NCI-H510A treated with DMSO at 0.1 percent for 48 hours (cell line): ENCODE results near the gene RFX8.
"Not testable (repeated sequence)": the region's sequence is repeated elsewhere in the genome, so short reads cannot be mapped to it uniquely, and the experiment has no call there.

Source experiments
- DNase-seq: peaks from one replicate; lab custom pipeline; 2025; lab: John Stamatoyannopoulos, UW

Gene RFX8

GRCh38 chr2:101486258-101486701, 11.4 kb upstream of the RFX8 start:
- no peak for DNase-seq

GRCh38 chr2:101485856-101486255, 10.9 kb upstream of the RFX8 start:
- no peak for DNase-seq

GRCh38 chr2:101480764-101481163, 5.9 kb upstream of the RFX8 start:
- DNase-seq: no peak

- DNase-seq: peak; percentile 68
These were observed 4.9 kb upstream of the RFX8 start for GRCh38 chr2:101479810-101480209.

- peak; percentile 80 for DNase-seq
These were observed 4.4 kb upstream of the RFX8 start for GRCh38 chr2:101479328-101479727.

- no peak for DNase-seq
These were observed 3.5 kb upstream of the RFX8 start for GRCh38 chr2:101478181-101479001.

GRCh38 chr2:101477556-101477955, 2.6 kb upstream of the RFX8 start:
- DNase-seq: no peak

GRCh38 chr2:101476605-101477208, 1.8 kb upstream of the RFX8 start:
- DNase-seq: no peak

GRCh38 chr2:101473911-101474701, 806 bp downstream of the RFX8 start:
- peak; percentile 17 for DNase-seq

- no peak for DNase-seq
These were observed 1.4 kb downstream of the RFX8 start for GRCh38 chr2:101473591-101473910.

GRCh38 chr2:101469863-101470262, 5.0 kb downstream of the RFX8 start:
- DNase-seq: no peak

- DNase-seq: no peak
These were observed 7.6 kb downstream of the RFX8 start for GRCh38 chr2:101467306-101467705.

GRCh38 chr2:101466426-101466825, 8.5 kb downstream of the RFX8 start:
- no peak for DNase-seq

GRCh38 chr2:101464841-101465240, 10.1 kb downstream of the RFX8 start:
- no peak for DNase-seq

- no peak for DNase-seq
These were observed 10.8 kb downstream of the RFX8 start for GRCh38 chr2:101463911-101464641.

- no peak for DNase-seq
These were observed 11.5 kb downstream of the RFX8 start for GRCh38 chr2:101463421-101463820.

- DNase-seq: no peak
These were observed 13.5 kb downstream of the RFX8 start for GRCh38 chr2:101461381-101461780.

GRCh38 chr2:101454408-101454807, 20.5 kb downstream of the RFX8 start:
- not testable (repeated sequence) for DNase-seq

GRCh38 chr2:101450965-101451364, 23.9 kb downstream of the RFX8 start:
- no peak for DNase-seq

GRCh38 chr2:101446869-101447268, 28.0 kb downstream of the RFX8 start:
- DNase-seq: no peak

- no peak for DNase-seq
These were observed 32.2 kb downstream of the RFX8 start for GRCh38 chr2:101442667-101443061.

- DNase-seq: no peak
These were observed 32.8 kb downstream of the RFX8 start for GRCh38 chr2:101442042-101442666.
